K562 (cell line): Measurements from ENCODE around the gene ATP8A1. TPM values are rescaled to one million over a fixed set of nuclear protein-coding genes. Genes with fewer than 3 reads are reported as not detected.

ENCODE experiments used
- ATAC-seq: fragments of 200-7000 bp; cut with Tn5 transposase; 3 replicates; pipeline ENCODE4 v1.9.1; 2020; ENCODE audit warnings: moderate library complexity
- BruUV-seq: library from RNA; stranded (reverse); fragments of 400-500 nt; replicated peaks from 2 replicates; lab custom pipeline; 2021; lab: Mats Ljungman, UMichigan
- CTCF ChIA-PET: fragments of 300-600 bp; formaldehyde crosslinking; extraction: SDS; loops from one replicate; lab custom pipeline; 2021; ENCODE audit warnings: low intra/inter-chr PET ratio; lab: Yijun Ruan, JAX
- POLR2A ChIA-PET: fragments of 300-600, 350-650 bp; sonication (Branson Sonifier 250); formaldehyde crosslinking; extraction: SDS; loops from one replicate; lab custom pipeline; 2021; ENCODE audit warnings: antibody characterized with exemption, inconsistent platforms; lab: Yijun Ruan, JAX
- DNase-seq, 4 experiments: peaks; one replicate each; pipeline versions ENCODE4 v3.0.0 to v3.0.0-alpha.2; 2011 to 2018; ENCODE audit warnings: low spot score in 3 of 4, mixed read lengths in 3 of 4; ENCODE audit errors: extremely low read depth in 1 of 4
- FAIRE-seq: peaks from 2 replicates; lab custom pipeline; 2011; peaks lifted over from hg19 to GRCh38; lab: Jason Lieb, UNC
- H2AFZ ChIP-seq: 2 replicates; pipeline ENCODE4 v1.6.0; 2011; ENCODE audit warnings: low read depth, low read length, control low read depth, inconsistent platforms
- H3K27ac ChIP-seq: fragments of 200-600 bp; 3 replicates; pipeline ENCODE4 v1.8.0; 2011; ENCODE audit warnings: low read depth, mild to moderate bottlenecking, control low read depth, inconsistent platforms, low read length, moderate library complexity, mixed read lengths; ENCODE audit errors: extremely low read depth
- H3K27me3 ChIP-seq, 2 experiments: fragments of 300-600 bp in 1 of 2; 2 replicates in 1 of 2; 3 replicates in 1 of 2; pipeline versions ENCODE4 v1.6.0 to v1.8.0; 2011; ENCODE audit warnings: inconsistent platforms in 2 of 2, low read length in 2 of 2, mild to moderate bottlenecking in 1 of 2, mixed read lengths in 1 of 2, moderate library complexity in 1 of 2; ENCODE audit not compliant: control insufficient read depth in 2 of 2, insufficient read depth in 2 of 2
- H3K36me3 ChIP-seq: fragments of 300-600 bp; 3 replicates; pipeline ENCODE4 v1.8.0; 2011; ENCODE audit warnings: mild to moderate bottlenecking, low read length, inconsistent platforms; ENCODE audit not compliant: control insufficient read depth, insufficient read depth
- H3K4me1 ChIP-seq, 2 experiments: fragments of 200-600 bp in 1 of 2; replicated peaks in 1 of 2; 2 replicates in 1 of 2; 3 replicates in 1 of 2; pipeline versions ENCODE4 v1.5.1 to v1.8.0; 2011; ENCODE audit warnings: inconsistent platforms in 2 of 2, low read length in 2 of 2, mild to moderate bottlenecking in 1 of 2, mixed read lengths in 1 of 2, moderate library complexity in 1 of 2; ENCODE audit not compliant: control insufficient read depth in 2 of 2, insufficient read depth in 2 of 2
- H3K4me2 ChIP-seq: 2 replicates; pipeline ENCODE4 v1.6.1; 2011; ENCODE audit warnings: low read length, control low read depth, inconsistent platforms, mixed read lengths; ENCODE audit not compliant: insufficient read depth
- H3K4me3 ChIP-seq: fragments of 200-600 bp; sonication (generic), shearing (Covaris generic); 2 replicates; pipeline ENCODE4 v1.5.1; 2016; ENCODE audit warnings: control low read depth, inconsistent platforms
- H3K79me2 ChIP-seq: fragments of 200-600 bp; 3 replicates; pipeline ENCODE4 v1.8.0; 2011; ENCODE audit warnings: low read length, inconsistent platforms; ENCODE audit not compliant: control insufficient read depth, insufficient read depth
- H3K9ac ChIP-seq, 2 experiments: 2 replicates each; pipeline versions ENCODE4 v1.6.0 to v1.6.1; 2011; ENCODE audit warnings: low read depth in 2 of 2, low read length in 2 of 2, control low read depth in 1 of 2, inconsistent platforms in 1 of 2, mild to moderate bottlenecking in 1 of 2, mixed read lengths in 1 of 2; ENCODE audit not compliant: insufficient read depth in 1 of 2
- H3K9me1 ChIP-seq: one replicate; pipeline ENCODE4 v1.6.0; 2011; ENCODE audit warnings: inconsistent platforms, mild to moderate bottlenecking, low read length, moderate library complexity; ENCODE audit not compliant: control insufficient read depth, insufficient read depth
- H3K9me3 ChIP-seq: replicated peaks from 2 replicates; pipeline ENCODE4 v1.5.1; 2011; ENCODE audit warnings: low read depth, low read length, inconsistent platforms; ENCODE audit not compliant: control insufficient read depth, insufficient read depth
- H4K20me1 ChIP-seq: replicated peaks from 2 replicates; pipeline ENCODE4 v1.6.1; 2011; ENCODE audit warnings: low read length, inconsistent platforms, mixed read lengths; ENCODE audit not compliant: control insufficient read depth, insufficient read depth
- ELF2 ChIP-seq: fragments of 250-450 bp; sonication (Bioruptor Pico); IDR thresholded peaks from 2 replicates; pipeline ENCODE4 v1.5.0; 2021; ENCODE audit warnings: mild to moderate bottlenecking
- HMG20B ChIP-seq: fragments of 250-450 bp; sonication (Bioruptor Pico); IDR thresholded peaks from 2 replicates; pipeline ENCODE4 v1.5.0; 2021; ENCODE audit warnings: mild to moderate bottlenecking
- LCOR ChIP-seq: sonication (generic); formaldehyde crosslinking; IDR thresholded peaks from 2 replicates; pipeline ENCODE4 v1.8.0; 2022; ENCODE audit warnings: mild to moderate bottlenecking, missing genetic modification reagents
- MCM7 ChIP-seq, 2 experiments: fragments of 450-650 bp; IDR thresholded peaks; 2 replicates each; pipeline ENCODE4 v1.6.1; 2016 to 2018
- MTF1 ChIP-seq: fragments of 250-450 bp; sonication (Bioruptor Pico); IDR thresholded peaks from 2 replicates; pipeline ENCODE4 v1.9.0; 2021; ENCODE audit warnings: moderate library complexity, mild to moderate bottlenecking, inconsistent platforms, borderline replicate concordance
- RBFOX2 ChIP-seq: fragments of 200-400 bp; formaldehyde crosslinking; IDR thresholded peaks from 2 replicates; pipeline ENCODE4 v1.6.1; 2017; ENCODE audit warnings: low read depth, mild to moderate bottlenecking, low read length, moderate library complexity
- SMARCA4 ChIP-seq: fragments of 450-650 bp; IDR thresholded peaks from 2 replicates; pipeline ENCODE4 v1.6.1; 2016
- ZNF24 ChIP-seq: fragments of 450-650 bp; IDR thresholded peaks from 2 replicates; pipeline ENCODE4 v1.6.1; 2016
- WGBS: fragments of 100-300 bp; shearing (Covaris generic); methylation state at CpG from one replicate; pipeline ENCODE4 v1.1.6; 2016; ENCODE audit warnings: low coverage, mixed read lengths; ENCODE audit not compliant: insufficient coverage; ENCODE audit errors: missing lambda C conversion rate; 5-methylcytosine and 5-hydroxymethylcytosine counted together
- in situ Hi-C: fragments of 300-500 bp; cut with MboI; formaldehyde crosslinking; loops from 4 replicates; pipeline ENCODE4 v1.15.0; 2018; ENCODE audit warnings: inconsistent platforms, mixed read lengths
- intact Hi-C: fragments of 100-400 bp; cut with micrococcal nuclease; formaldehyde crosslinking; loops from 2 replicates; pipeline ENCODE4 v1.14.2; 2022
- polyA plus RNA-seq, 8 experiments: library from polyadenylated mRNA; depleted of rRNA in 4 of 8; stranded (reverse) in 5 of 8; unstranded in 3 of 8; fragments of >200 nt; fragmentation: Nextera tagmentation in 2 of 8; fragmentation: Illumina TruSeq in 1 of 8; extraction: Ambion mirVana in 2 of 8; extraction: Trizol in 1 of 8; gene quantifications; 2 replicates each; pipeline versions ENCODE4 v1.2.1 to v1.2.3, GENCODE V29; 2011 to 2014; ENCODE audit warnings: inconsistent platforms in 1 of 8, missing spikeins in 1 of 8
- total RNA-seq, 7 experiments: library from RNA; depleted of rRNA in 6 of 7; stranded (reverse); fragments of >200 nt in 6 of 7; fragmentation: Illumina TruSeq in 2 of 7; extraction: Trizol in 2 of 7; gene quantifications; 2 replicates each; pipeline versions ENCODE4 v1.2.1 to v1.2.3, GENCODE V29; 2011 to 2021; ENCODE audit warnings: low replicate concordance in 1 of 7
- TF ChIP-seq, protein P1 (sequence below): fragments of 250-450 bp; sonication (Bioruptor Pico); IDR thresholded peaks from 2 replicates; pipeline ENCODE4 v1.5.0; 2021; ENCODE audit warnings: mild to moderate bottlenecking, moderate library complexity

ATP8A1 gene
- total and polyA plus RNA-seq, 9 of the 15 experiments (the other 6 are each of a cell fraction or from before 2014, with no cell fraction given): 0.05 to 0.29 (median 0.07) TPM; not detected in 2

DNA sequence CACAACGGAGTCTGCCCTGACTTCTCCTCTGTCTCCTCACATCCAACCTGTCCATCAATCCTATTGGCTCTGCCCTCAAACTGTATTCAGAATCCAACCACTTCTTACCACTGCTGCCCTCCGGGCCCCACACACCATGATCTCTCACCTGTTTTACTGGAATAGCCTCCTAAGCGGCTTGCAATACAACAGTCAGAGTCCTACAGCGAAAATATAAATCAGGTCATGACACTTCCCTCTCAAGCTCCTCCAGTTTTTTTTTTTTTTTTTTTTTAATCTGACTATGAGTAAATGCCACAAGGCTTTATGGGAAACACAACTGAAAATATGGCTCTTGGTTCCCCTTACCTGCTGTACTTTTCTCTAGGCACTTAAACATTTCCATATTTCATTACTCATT is 216.8 kb downstream of the ATP8A1 start:
- H3K4me2 ChIP-seq: no peak overlapping the region
- no peak overlapping the region for H2AFZ ChIP-seq
- H3K9ac ChIP-seq: no peak overlapping the region
- no peaks in the 10 kb centered on the region for H4K20me1 ChIP-seq
- no peak overlapping the region for H3K27ac ChIP-seq
- no peaks in the 10 kb centered on the region for H3K79me2 ChIP-seq
- H3K27me3 ChIP-seq: no peaks in the 10 kb centered on the region
- 0% methylated on average over 4 of the region's 4 CpGs for WGBS
- H3K9me1 ChIP-seq: no peaks in the 10 kb centered on the region
- no peaks in the 10 kb centered on the region for H3K36me3 ChIP-seq
- H3K4me3 ChIP-seq: no peak overlapping the region
- intact Hi-C loops: no loop called here
- no peaks in the 10 kb centered on the region for H3K4me1 ChIP-seq
- no peak for FAIRE-seq
- ChIA-PET POLR2A (no interaction called here), CTCF (no interaction called here)
- TF ChIP-seq ZNF24: no peak
- TF ChIP-seq MCM7 (IDR thresholded peaks at IDR 0.05): no peak
- TF ChIP-seq LCOR (CRISPR knock-in tag): no peak
- no peak for TF ChIP-seq MTF1 (CRISPR knock-in tag)
- no peak for TF ChIP-seq SMARCA4
- TF ChIP-seq, protein P1, sequence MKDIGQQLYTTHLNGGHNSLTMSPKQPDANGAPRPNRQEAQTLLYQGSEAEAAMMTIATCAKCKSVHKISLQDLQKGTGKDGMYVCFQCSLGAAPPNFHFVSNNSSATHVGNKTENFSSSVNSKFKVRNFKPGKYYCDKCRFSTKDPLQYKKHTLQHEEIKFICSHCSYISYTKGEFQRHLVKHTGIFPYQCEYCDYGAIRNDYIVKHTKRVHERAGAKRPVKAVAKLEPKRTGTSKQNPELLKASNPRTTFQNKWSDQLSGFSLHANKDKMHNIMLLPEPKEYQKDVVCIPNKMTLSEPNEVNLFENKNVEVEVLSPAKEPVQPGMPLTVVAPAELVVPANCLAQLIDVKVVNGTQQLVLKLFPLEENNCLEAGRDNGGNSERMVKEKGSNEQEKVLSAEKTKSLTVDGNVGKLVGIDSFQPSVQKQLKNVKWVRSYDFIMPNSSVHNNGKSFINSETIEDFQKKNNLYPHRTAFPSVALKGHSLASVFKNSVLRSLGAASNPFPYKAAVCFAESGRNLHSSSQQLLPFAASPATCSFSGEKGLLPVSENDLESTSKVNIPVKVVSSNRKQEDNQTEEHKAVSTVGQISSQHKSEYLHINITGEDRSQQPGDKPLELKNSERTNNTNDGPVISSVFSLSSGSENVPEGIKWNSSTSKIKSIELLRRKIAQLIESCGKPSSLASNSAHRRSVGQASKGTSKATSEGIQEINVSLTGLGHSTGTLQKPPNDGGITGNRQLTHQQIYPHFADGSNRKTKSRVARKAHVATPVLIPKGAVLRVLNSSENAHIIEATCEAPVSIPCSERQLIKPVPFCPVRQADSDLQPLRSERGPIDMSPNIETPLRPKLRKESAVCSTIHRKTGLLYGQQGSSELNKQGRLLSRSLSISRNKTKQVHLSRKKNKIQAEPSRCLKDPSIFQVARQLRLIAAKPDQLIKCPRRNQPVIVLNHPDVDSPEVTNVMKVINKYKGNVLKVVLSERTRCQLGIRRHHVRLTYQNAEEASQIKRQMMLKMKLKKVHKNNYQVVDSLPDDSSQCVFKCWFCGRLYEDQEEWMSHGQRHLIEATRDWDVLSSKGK: no peak
- TF ChIP-seq HMG20B (CRISPR knock-in tag): no peak
- TF ChIP-seq RBFOX2: no peak
- no peak for TF ChIP-seq ELF2 (CRISPR knock-in tag)
- TF ChIP-seq, all 486 proteins: peak for 0
- H3K9me3 ChIP-seq: no peaks in the 10 kb centered on the region
- ATAC-seq: no peak
- BruUV-seq: no TSS peak
- in situ Hi-C loops: no loop called here
- DNase-seq: no peak
